SK-N-MC (cell line): ENCODE measurements around the gene RGS4.

Experiments
- EZH2 ChIP-seq: fragments of 200-600 bp; sonication (generic); IDR thresholded peaks from one replicate; pipeline ENCODE4 v1.6.1; 2017; ENCODE audit warnings: antibody characterized with exemption
- POLR2AphosphoS5 ChIP-seq: IDR thresholded peaks from 2 replicates; pipeline ENCODE4 v1.6.1; 2012; ENCODE audit warnings: mild to moderate bottlenecking, low read depth, low read length, borderline replicate concordance

DNA sequence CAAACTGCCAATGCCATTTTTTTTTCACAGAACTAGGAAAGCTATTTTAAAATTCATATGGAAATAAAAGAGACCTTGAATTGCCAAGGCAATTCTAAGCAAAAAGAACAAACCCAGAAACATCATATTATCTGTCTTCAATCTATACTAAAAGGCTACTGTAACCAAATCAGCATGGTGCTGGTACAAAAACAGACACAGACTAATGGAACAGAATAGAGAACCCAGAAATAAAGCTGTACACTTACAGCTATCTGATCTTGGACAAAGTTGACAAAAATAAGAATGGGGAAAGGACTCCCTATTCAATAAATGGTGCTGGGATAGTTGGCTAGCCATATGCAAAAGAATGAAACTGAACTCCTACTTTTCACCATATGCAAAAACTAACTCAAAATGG, 50.5 kb downstream of the RGS4 start:
- TF ChIP-seq EZH2 (no peak), POLR2AphosphoS5 (no peak)
